ENCODE results near the gene CCNY. TPM values are rescaled to one million over a fixed set of nuclear protein-coding genes. Genes with fewer than 3 reads are reported as not detected.

CCNY gene
- polyA plus RNA-seq, 2 of the 4 experiments (the other 2 are of a cell fraction) = 28.1 to 55.5 TPM

DNA sequence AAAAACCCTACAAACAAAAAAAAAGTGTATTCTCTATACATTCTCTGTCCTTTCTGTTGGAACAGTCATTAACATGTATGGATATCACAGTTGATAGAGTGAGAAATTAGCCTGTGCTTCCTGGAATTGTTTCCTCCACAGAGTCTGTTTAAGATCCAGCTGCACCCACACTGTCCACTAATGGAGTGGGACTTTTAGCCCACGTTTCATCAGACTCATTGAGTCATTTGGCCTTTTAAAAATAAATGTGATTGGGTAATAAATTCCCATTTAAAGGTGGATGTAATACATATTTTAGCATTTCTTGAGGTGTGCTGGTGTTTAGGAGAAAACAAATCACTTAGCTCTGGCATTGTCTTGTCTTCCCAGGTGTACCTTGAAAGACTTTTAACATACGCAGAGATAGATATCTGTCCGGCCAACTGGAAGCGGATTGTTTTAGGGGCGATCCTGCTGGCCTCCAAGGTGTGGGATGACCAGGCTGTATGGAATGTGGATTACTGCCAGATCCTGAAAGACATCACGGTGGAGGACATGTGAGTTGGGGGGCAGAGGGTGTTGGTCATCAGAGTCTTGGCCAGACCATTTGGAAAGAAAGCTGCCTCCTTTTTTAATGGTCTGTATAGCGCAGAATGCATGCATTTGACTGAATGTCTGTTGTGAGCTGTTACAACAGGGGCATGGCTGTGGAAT, 216.5 kb downstream of the CCNY start:
- H3K9me3 ChIP-seq = no peaks in the 10 kb centered on the region
- ATAC-seq (no peak; a peak in 2 of 6 replicates), FAIRE-seq (no peak), DNase-seq (ENCODE audit: low read depth in 1 of 2, low spot score in 1 of 2) (no peak)
- ChIA-PET CTCF (interaction anchor here (1.0 to 3.7 kb wide), 2 partner anchors 9 to 14 kb away, joined by 3 to 24 read pairs; no protein-coding TSS in a partner anchor), POLR2A (no interaction called here)
- WGBS (ENCODE audit: missing lambda C conversion rate) = 78% methylated on average over 7 of the region's 7 CpGs
- H3K4me1 ChIP-seq = peaks cover 22% of the 10 kb centered on the region; the same call in 2 of the 3 replicates
- H3K4me2 ChIP-seq = 0 out of 3 replicates have a peak overlapping the region, but pooled peaks have one; percentile 1
- H3K27ac ChIP-seq = no peak overlapping the region
- no peak overlapping the region for H3K4me3 ChIP-seq
- TF ChIP-seq PBX3 (IDR thresholded peaks at IDR 0.05) (no peak), CTCF (IDR thresholded peaks at IDR 0.05) (no peak), HOXB13 (CRISPR knock-in tag; IDR thresholded peaks at IDR 0.05; ENCODE audit: low read depth) (no peak), ZNF302 (CRISPR knock-in tag; IDR thresholded peaks at IDR 0.05) (no peak), HOXA7 (CRISPR knock-in tag; IDR thresholded peaks at IDR 0.05) (no peak), FOXS1 (CRISPR knock-in tag; IDR thresholded peaks at IDR 0.05) (no peak), EHMT2 (IDR thresholded peaks at IDR 0.05; ENCODE audit: low read depth) (no peak), NFE2L2 (conservative IDR thresholded peaks at IDR 0.05; ENCODE audit: low read length) (no peak), HOXB5 (CRISPR knock-in tag; IDR thresholded peaks at IDR 0.05) (no peak), POLR2AphosphoS2 (conservative IDR thresholded peaks at IDR 0.05; ENCODE audit: low read length) (no peak), CEBPB (IDR thresholded peaks at IDR 0.05) (no peak), KDM5A (IDR thresholded peaks at IDR 0.05) (no peak), POLR2A (IDR thresholded peaks at IDR 0.05; ENCODE audit: low read length) (no peak), RNF2 (IDR thresholded peaks at IDR 0.05; ENCODE audit: borderline replicate concordance, low read depth) (no peak), SMC3 (IDR thresholded peaks at IDR 0.05) (no peak), NR3C1 (IDR thresholded peaks at IDR 0.05) (no peak), REST (IDR thresholded peaks at IDR 0.05) (no peak), KDM1A (IDR thresholded peaks at IDR 0.05; ENCODE audit: low read depth) (no peak), MYC (IDR thresholded peaks at IDR 0.05; ENCODE audit: borderline replicate concordance, low read length) (no peak)

DNA sequence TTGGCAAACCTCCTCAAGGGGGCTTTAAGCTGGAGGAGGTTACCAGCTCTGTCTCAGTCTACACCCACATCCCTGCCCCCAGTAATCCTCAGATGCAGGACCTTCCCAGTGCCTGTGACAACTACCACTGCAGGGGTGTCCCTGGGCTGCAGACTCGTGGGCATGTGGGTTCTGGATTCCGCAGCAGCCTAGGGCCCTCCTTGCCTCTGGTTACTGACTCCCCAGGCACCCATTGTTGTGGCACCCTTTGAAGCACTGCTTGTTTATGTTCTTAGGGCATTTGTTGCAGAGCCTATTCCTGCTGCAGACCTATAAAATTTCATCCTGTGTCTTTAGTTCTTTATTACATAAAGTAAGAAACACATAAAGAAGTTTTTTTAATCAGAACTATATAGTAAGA, 217.7 kb downstream of the CCNY start:
- ChIA-PET CTCF (interaction anchor here (3.7 kb wide), 1 partner anchor 8 kb away, joined by 24 read pairs; no protein-coding TSS in a partner anchor), POLR2A (no interaction called here)
- no peaks in the 10 kb centered on the region for H3K9me3 ChIP-seq

More for the DNA sequence above, 217.7 kb downstream of the CCNY start:
- TF ChIP-seq BCL3 (IDR thresholded peaks at IDR 0.05) = no peak
- TF ChIP-seq EP300 (IDR thresholded peaks at IDR 0.05) = no peak
- TF ChIP-seq HOXB5 (CRISPR knock-in tag; IDR thresholded peaks at IDR 0.05) = no peak
- TF ChIP-seq CHD2 (IDR thresholded peaks at IDR 0.05; ENCODE audit: low read length, partially characterized antibody) = no peak
- TF ChIP-seq E2F6 (IDR thresholded peaks at IDR 0.05; ENCODE audit: borderline replicate concordance, low read depth) = no peak
- TF ChIP-seq CEBPB (IDR thresholded peaks at IDR 0.05) = no peak
- TF ChIP-seq RARB (CRISPR knock-in tag; IDR thresholded peaks at IDR 0.05) = no peak
- no peak for TF ChIP-seq RAD21 (conservative IDR thresholded peaks at IDR 0.05 in 1 of 2, IDR thresholded peaks at IDR 0.05 in 1 of 2)
- TF ChIP-seq ZFP36 (IDR thresholded peaks at IDR 0.05; ENCODE audit: borderline replicate concordance, partially characterized antibody) = no peak
- TF ChIP-seq RNF2 (IDR thresholded peaks at IDR 0.05; ENCODE audit: borderline replicate concordance, low read depth) = no peak
- Histone ChIP-seq H3K27ac (no peak overlapping the region; a peak in 1 of 6 replicates), H3K4me3 (no peak overlapping the region), H3K4me2 (no peak overlapping the region), H3K4me1 (peaks cover 21% of the 10 kb centered on the region; the same call in 2 of the 3 replicates)
- ATAC-seq (0 out of 6 replicates have a peak, but pooled peaks of 1 of the 2 experiments have one; percentile 30), DNase-seq (ENCODE audit: low read depth in 1 of 2, low spot score in 1 of 2) (no peak), FAIRE-seq (no peak)
- 75% methylated on average over 2 of the region's 2 CpGs for WGBS (ENCODE audit: missing lambda C conversion rate)
